Stimulated activated CD4-positive, alpha-beta T cell treated with anti-CD3 and anti-CD28 coated beads, Interleukin-15, amount 100 ng/mL, for 1 hour (primary cell): ENCODE data around the gene TM4SF5.
"Not testable (repeated sequence)": the region's sequence is repeated elsewhere in the genome, so short reads cannot be mapped to it uniquely, and the experiment has no call there.

Source experiments
- DNase-seq, 2 donors: peaks; one replicate each; pipeline ENCODE4 v3.0.0-alpha.2; 2020; ENCODE audit warnings: low read depth in 1 of 2, low spot score in 1 of 2

The TM4SF5 gene

GRCh38 chr17:4832829-4833177 lies 61.1 kb downstream of the TM4SF5 start:
- not testable (repeated sequence) for DNase-seq
